ENCODE data around the gene FEM1A.
A peak's percentile ranks its signal among the peaks of the same experiment; 100 is the strongest.

The FEM1A gene

DNA sequence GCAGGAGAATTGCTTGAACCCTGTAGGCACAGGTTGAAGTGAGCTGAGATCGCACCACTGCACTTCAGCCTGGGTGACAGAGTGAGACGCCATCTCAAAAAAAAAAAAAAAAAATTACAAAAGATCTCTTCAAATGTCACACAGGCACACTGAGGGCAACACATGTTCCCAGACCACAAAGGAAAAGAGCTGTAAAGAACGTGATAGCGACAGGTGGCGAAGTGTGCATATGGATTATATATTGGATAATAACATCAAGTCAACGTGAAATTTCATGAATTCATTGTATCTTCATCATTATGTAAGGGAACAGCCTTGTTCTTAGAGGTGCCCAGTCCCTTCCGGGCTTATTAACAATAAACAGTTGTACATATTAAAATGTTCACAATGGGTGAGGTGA lies 36.1 kb upstream of the FEM1A start:
- TF ChIP-seq, protein P1, sequence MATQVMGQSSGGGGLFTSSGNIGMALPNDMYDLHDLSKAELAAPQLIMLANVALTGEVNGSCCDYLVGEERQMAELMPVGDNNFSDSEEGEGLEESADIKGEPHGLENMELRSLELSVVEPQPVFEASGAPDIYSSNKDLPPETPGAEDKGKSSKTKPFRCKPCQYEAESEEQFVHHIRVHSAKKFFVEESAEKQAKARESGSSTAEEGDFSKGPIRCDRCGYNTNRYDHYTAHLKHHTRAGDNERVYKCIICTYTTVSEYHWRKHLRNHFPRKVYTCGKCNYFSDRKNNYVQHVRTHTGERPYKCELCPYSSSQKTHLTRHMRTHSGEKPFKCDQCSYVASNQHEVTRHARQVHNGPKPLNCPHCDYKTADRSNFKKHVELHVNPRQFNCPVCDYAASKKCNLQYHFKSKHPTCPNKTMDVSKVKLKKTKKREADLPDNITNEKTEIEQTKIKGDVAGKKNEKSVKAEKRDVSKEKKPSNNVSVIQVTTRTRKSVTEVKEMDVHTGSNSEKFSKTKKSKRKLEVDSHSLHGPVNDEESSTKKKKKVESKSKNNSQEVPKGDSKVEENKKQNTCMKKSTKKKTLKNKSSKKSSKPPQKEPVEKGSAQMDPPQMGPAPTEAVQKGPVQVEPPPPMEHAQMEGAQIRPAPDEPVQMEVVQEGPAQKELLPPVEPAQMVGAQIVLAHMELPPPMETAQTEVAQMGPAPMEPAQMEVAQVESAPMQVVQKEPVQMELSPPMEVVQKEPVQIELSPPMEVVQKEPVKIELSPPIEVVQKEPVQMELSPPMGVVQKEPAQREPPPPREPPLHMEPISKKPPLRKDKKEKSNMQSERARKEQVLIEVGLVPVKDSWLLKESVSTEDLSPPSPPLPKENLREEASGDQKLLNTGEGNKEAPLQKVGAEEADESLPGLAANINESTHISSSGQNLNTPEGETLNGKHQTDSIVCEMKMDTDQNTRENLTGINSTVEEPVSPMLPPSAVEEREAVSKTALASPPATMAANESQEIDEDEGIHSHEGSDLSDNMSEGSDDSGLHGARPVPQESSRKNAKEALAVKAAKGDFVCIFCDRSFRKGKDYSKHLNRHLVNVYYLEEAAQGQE (IDR thresholded peaks at IDR 0.05; ENCODE audit: low read depth), result no peak
- TF ChIP-seq EGR1 (IDR thresholded peaks at IDR 0.05), result no peak
- no peak for TF ChIP-seq TCF12 (IDR thresholded peaks at IDR 0.05; ENCODE audit: low read depth)
- TF ChIP-seq, protein P2, sequence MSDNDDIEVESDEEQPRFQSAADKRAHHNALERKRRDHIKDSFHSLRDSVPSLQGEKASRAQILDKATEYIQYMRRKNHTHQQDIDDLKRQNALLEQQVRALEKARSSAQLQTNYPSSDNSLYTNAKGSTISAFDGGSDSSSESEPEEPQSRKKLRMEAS (IDR thresholded peaks at IDR 0.05), result no peak
- TF ChIP-seq EP300 (IDR thresholded peaks at IDR 0.05; ENCODE audit: borderline replicate concordance), result no peak
- TF ChIP-seq CREB1 (IDR thresholded peaks at IDR 0.05; ENCODE audit: low read depth), result no peak
- TF ChIP-seq, protein P3, sequence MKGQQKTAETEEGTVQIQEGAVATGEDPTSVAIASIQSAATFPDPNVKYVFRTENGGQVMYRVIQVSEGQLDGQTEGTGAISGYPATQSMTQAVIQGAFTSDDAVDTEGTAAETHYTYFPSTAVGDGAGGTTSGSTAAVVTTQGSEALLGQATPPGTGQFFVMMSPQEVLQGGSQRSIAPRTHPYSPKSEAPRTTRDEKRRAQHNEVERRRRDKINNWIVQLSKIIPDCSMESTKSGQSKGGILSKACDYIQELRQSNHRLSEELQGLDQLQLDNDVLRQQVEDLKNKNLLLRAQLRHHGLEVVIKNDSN (IDR thresholded peaks at IDR 0.05), result no peak
- no peak for TF ChIP-seq CEBPB (IDR thresholded peaks at IDR 0.05)
- no peak for TF ChIP-seq ZBTB7A (IDR thresholded peaks at IDR 0.05; ENCODE audit: low read depth)
- TF ChIP-seq NFIC (IDR thresholded peaks at IDR 0.05), result no peak
- no peak for TF ChIP-seq RAD21 (IDR thresholded peaks at IDR 0.05; ENCODE audit: low read depth)
- TF ChIP-seq FOXM1 (IDR thresholded peaks at IDR 0.05; ENCODE audit: borderline replicate concordance, low read depth), result no peak

DNA sequence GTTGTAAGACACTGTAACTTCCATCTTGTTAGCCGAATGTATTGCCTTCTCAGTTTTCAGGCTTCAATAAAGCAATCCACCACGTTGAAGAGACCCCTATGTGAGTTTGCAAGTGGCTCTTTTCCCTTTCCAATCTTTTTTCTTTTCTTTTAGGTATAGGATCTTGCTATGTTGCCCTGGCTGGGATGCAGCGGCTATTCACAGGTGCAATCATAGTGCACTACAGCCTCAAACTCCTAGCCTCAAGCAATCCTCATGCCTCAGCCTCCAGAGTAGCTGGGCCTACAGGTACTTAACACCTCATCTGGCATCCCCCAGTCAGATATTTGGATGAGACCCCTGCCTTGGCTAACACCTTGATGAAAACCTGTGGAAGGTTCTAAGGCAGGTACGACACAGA lies 33.5 kb upstream of the FEM1A start:
- no peak for TF ChIP-seq ZBTB7A (IDR thresholded peaks at IDR 0.05; ENCODE audit: low read depth)

DNA sequence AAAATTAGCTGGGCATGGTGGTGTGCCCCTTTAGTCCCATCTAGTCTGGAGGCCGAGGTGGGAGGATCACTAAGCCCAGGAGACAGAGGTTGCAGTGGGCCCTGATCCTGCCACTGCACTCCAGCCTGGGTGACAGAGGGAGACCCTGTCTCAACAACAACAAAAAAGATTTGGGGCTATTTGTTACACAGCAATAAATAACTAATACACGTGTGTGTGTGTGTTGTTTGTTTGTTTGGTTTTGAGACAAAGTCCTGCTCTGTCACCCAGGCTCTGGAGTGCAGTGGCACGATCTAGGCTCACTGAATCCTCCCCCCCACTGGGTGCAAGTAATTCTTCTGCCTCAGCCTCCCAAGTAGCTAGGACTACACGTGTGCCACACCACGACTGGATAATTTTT lies 32.9 kb upstream of the FEM1A start:
- TF ChIP-seq EGR1 (IDR thresholded peaks at IDR 0.05) (no peak), CEBPB (IDR thresholded peaks at IDR 0.05) (no peak), ZBTB7A (IDR thresholded peaks at IDR 0.05; ENCODE audit: low read depth) (no peak), TCF12 (IDR thresholded peaks at IDR 0.05; ENCODE audit: low read depth) (no peak), YY1 (IDR thresholded peaks at IDR 0.05; ENCODE audit: low read depth) (no peak), CREB1 (IDR thresholded peaks at IDR 0.05; ENCODE audit: low read depth) (no peak)
- TF ChIP-seq, protein P1 (IDR thresholded peaks at IDR 0.05; ENCODE audit: low read depth), result no peak

DNA sequence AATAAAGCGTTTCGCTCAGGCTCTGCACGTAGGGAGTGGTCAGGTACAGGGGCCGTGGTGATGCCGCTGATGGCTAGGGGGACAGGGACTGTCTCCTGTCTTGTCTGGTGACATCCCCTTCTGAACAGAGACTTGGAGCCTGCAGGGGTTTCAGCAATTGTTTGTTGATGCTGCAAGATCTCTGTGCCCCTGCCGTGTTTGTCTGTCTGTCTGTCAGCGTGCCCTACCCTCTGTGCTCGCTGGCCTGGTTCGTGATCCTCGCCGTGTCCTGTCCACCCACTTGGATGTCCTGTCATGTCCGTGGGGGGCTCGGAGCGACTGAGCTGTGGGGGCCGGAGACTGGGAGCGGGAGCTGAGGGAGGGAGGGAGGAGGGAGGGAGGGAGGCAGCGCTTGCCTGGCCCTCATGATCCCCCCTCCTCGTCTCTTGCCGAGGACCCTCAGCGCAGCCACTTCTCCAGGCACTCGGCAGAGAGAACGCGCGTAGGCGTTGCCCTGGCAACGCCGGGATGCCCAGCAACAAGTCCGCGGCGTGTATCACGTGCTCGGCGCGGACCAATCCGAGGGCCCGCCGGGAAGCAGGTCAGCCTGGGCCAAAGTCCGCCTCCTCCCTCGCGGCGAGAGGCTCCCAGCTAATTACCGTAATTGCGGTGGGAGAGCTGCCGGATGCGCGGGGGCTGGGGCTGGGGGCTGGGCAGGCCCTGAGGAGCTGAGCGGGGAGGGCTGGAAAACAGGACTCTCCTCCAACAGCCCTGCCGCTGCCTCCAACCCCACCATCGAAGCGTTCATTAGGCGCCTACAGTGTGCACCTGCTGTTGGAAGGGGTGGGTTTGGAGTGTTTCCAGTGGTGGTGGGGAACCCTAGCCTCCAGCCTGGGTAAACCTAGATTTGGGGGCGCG lies 31.9 kb upstream of the FEM1A start:
- TF ChIP-seq TAF1 (IDR thresholded peaks at IDR 0.05; ENCODE audit: low read depth) (no peak), TCF12 (IDR thresholded peaks at IDR 0.05; ENCODE audit: low read depth) (no peak), TEAD4 (IDR thresholded peaks at IDR 0.05) (no peak), CEBPB (IDR thresholded peaks at IDR 0.05) (no peak), FOXM1 (IDR thresholded peaks at IDR 0.05; ENCODE audit: borderline replicate concordance, low read depth) (no peak), YY1 (IDR thresholded peaks at IDR 0.05; ENCODE audit: low read depth) (no peak), ZBTB7A (IDR thresholded peaks at IDR 0.05; ENCODE audit: low read depth) (no peak), CREB1 (IDR thresholded peaks at IDR 0.05; ENCODE audit: low read depth) (no peak), EGR1 (IDR thresholded peaks at IDR 0.05) (peak; percentile 50; the same call in 1 of the 2 replicates), RAD21 (IDR thresholded peaks at IDR 0.05; ENCODE audit: low read depth) (no peak), EP300 (IDR thresholded peaks at IDR 0.05; ENCODE audit: borderline replicate concordance) (no peak; the same call in 1 of the 2 replicates), NFIC (IDR thresholded peaks at IDR 0.05) (no peak)
- TF ChIP-seq, protein P3 (IDR thresholded peaks at IDR 0.05), result peak; percentile 97
- TF ChIP-seq, protein P2 (IDR thresholded peaks at IDR 0.05), result no peak
- TF ChIP-seq, protein P1 (IDR thresholded peaks at IDR 0.05; ENCODE audit: low read depth), result no peak
